Measurements from ENCODE around the gene KRTAP10-5.

Gene KRTAP10-5

GRCh38 chr21:44589586-44590305 lies 9.3 kb upstream of the KRTAP10-5 start:
- no peak for TF ChIP-seq CTCF (IDR thresholded peaks at IDR 0.05; ENCODE audit: insufficient read depth, low read length, poor library complexity, severe bottlenecking)
- Histone ChIP-seq H3K36me3 (ENCODE audit: control insufficient read depth, insufficient read depth, low read length) (no peaks in the 10 kb centered on the region), H3K4me3 (replicated peaks; ENCODE audit: low read depth, low read length) (no peak overlapping the region)

GRCh38 chr21:44589094-44589493 lies 8.7 kb upstream of the KRTAP10-5 start:
- Histone ChIP-seq H3K27me3 (replicated peaks; ENCODE audit: control insufficient read depth, insufficient read depth, low read length) (no peaks in the 10 kb centered on the region), H3K4me3 (replicated peaks; ENCODE audit: low read depth, low read length) (no peak overlapping the region), H3K36me3 (ENCODE audit: control insufficient read depth, insufficient read depth, low read length) (no peaks in the 10 kb centered on the region)
- no peak for TF ChIP-seq CTCF (IDR thresholded peaks at IDR 0.05; ENCODE audit: insufficient read depth, low read length, poor library complexity, severe bottlenecking)
- DNase-seq (ENCODE audit: extremely low read depth, insufficient read length) = no peak

More at GRCh38 chr21:44589586-44590305, 9.3 kb upstream of the KRTAP10-5 start:
- no peaks in the 10 kb centered on the region for H3K27me3 ChIP-seq (replicated peaks; ENCODE audit: control insufficient read depth, insufficient read depth, low read length)
- no peak for DNase-seq (ENCODE audit: extremely low read depth, insufficient read length)

- Histone ChIP-seq H3K27me3 (replicated peaks; ENCODE audit: control insufficient read depth, insufficient read depth, low read length) (no peaks in the 10 kb centered on the region), H3K4me3 (replicated peaks; ENCODE audit: low read depth, low read length) (no peak overlapping the region), H3K36me3 (ENCODE audit: control insufficient read depth, insufficient read depth, low read length) (no peaks in the 10 kb centered on the region)
- no peak for DNase-seq (ENCODE audit: extremely low read depth, insufficient read length)
- no peak for TF ChIP-seq CTCF (IDR thresholded peaks at IDR 0.05; ENCODE audit: insufficient read depth, low read length, poor library complexity, severe bottlenecking)
Observed at GRCh38 chr21:44585892-44586291, 5.5 kb upstream of the KRTAP10-5 start.

GRCh38 chr21:44583800-44584147 lies 3.4 kb upstream of the KRTAP10-5 start:
- no peaks in the 10 kb centered on the region for H3K36me3 ChIP-seq (ENCODE audit: control insufficient read depth, insufficient read depth, low read length)
- H3K4me3 ChIP-seq (replicated peaks; ENCODE audit: low read depth, low read length) = no peak overlapping the region
- TF ChIP-seq CTCF (IDR thresholded peaks at IDR 0.05; ENCODE audit: insufficient read depth, low read length, poor library complexity, severe bottlenecking) = no peak
- no peaks in the 10 kb centered on the region for H3K27me3 ChIP-seq (replicated peaks; ENCODE audit: control insufficient read depth, insufficient read depth, low read length)
- no peak for DNase-seq (ENCODE audit: extremely low read depth, insufficient read length)

- no peaks in the 10 kb centered on the region for H3K27me3 ChIP-seq (replicated peaks; ENCODE audit: control insufficient read depth, insufficient read depth, low read length)
- TF ChIP-seq CTCF (IDR thresholded peaks at IDR 0.05; ENCODE audit: insufficient read depth, low read length, poor library complexity, severe bottlenecking) = no peak
- no peak overlapping the region for H3K4me3 ChIP-seq (replicated peaks; ENCODE audit: low read depth, low read length)
- H3K36me3 ChIP-seq (ENCODE audit: control insufficient read depth, insufficient read depth, low read length) = no peaks in the 10 kb centered on the region
- no peak for DNase-seq (ENCODE audit: extremely low read depth, insufficient read length)
Observed at GRCh38 chr21:44583089-44583799, 2.8 kb upstream of the KRTAP10-5 start.

Data from GM06990 (cell line).